Keratinocyte (primary cell): Measurements from ENCODE around the gene THRB.

ENCODE experiments used
- CTCF ChIP-seq, 3 experiments: IDR thresholded peaks in 1 of 3; conservative IDR thresholded peaks in 1 of 3; optimal IDR thresholded peaks in 1 of 3; 2 replicates in 2 of 3; 3 replicates in 1 of 3; pipeline versions ENCODE3 to v1.5.1; 2011; ENCODE audit warnings: low read length in 3 of 3, mild to moderate bottlenecking in 3 of 3, moderate library complexity in 2 of 3, control low read depth in 1 of 3, inconsistent platforms in 1 of 3; ENCODE audit not compliant: insufficient read depth in 2 of 3; ENCODE audit errors: extremely low read depth in 1 of 3
- EZH2 ChIP-seq: IDR thresholded peaks from one replicate; pipeline ENCODE4 v1.6.1; 2012; ENCODE audit warnings: inconsistent platforms, mild to moderate bottlenecking, low read length, moderate library complexity

DNA sequence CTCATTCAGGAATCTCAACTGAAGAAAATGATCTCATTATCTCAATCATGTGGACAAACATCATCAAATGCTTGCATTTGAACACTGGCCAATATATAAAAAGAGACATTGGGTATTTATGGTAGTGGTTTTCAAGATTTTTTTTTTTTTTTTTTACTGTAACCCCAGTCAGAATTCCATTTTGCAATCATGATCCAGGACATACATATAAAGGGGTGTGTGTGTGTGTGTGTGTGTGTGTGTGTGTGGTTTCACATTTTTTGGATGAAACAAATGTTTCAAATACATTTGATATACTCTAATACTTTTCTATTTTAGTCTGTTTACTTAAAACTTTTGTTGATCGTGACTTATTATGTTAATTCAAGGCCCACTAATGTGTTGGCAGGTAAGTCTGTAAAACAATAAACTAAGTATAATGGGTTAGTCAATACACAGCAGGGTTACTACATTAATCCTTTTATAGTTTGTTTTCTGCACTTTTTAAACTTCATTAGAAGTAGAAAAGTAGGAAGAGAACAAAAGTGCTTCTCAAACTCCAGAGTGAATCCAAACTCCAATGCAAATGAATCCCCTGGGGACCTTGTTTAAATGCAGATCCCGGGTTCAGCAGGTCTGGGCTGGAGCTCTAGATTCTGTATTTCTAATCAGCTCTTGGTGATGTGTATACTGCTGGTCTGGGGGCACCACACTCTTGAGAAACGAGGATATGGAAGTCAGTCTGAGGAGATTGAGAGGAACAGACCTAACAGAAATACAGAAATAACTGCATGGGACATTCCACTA is 17.6 kb downstream of the THRB start:
- TF ChIP-seq CTCF (optimal IDR thresholded peaks at IDR 0.05 in 1 of 3, IDR thresholded peaks at IDR 0.05 in 1 of 3, conservative IDR thresholded peaks at IDR 0.05 in 1 of 3; ENCODE audit: extremely low read depth in 1 of 3, insufficient read depth in 2 of 3, low read length in 3 of 3) = no peak
- no peak for TF ChIP-seq EZH2
